Cerebellar nuclear complex (tissue), 1 donor: ENCODE results near the gene PFN3.
A peak's percentile ranks its signal among the peaks of the same experiment; 100 is the strongest.
"Not testable (repeated sequence)": the region's sequence is repeated elsewhere in the genome, so short reads cannot be mapped to it uniquely, and the experiment has no call there.

Source experiments
- DNase-seq, 2 experiments: peaks; one replicate each; lab custom pipeline; 2025; lab: John Stamatoyannopoulos, UW

The PFN3 gene

DNA sequence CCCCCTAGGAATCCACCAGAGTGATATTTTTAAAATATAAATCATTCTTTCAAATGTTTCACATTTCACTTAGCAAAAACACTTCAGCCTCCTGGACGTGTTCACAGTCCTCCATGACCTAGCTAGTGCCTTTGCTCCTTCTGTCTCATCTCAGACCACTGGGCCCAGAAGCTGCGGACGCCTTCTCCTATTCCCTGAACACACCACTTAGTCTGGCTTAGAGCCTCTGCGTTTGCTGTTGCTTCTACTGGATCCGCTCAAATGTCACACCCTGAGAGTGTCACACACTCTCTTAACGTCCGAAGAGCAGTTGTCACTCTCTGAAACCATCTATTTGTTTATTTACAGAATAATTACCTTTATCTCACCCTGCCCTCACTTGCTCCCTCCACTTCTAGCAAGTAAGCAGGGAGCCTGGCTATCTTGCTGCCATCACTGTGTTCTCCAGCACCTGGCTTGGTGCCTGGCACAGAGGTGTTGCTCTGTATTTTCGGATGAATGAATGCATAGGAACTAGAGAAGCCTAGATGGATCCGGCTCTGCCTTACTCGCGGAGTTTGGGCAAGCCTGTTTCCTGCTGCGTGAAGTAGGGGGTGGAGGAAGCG, 24.8 kb upstream of the PFN3 start:
- DNase-seq = no peak

DNA sequence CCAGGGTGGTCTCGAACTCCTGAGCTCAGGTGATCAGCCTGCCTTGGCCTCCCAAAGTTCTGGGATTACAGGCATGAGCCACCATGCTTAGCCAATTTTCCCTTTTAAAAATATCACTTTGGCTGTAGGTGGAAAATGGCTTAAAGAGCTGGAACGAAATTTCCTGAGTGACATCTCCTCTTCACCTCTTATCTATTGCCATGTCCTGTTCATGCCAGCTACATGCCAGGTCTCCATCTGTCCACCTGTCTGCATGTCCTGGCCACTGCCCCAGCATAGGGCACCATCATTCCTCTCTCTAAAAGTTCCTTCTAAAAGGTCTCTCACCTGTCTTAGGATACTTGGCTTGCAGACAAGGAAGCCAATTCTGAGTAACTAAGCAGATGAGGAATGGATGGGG, 23.2 kb upstream of the PFN3 start:
- peak in 1 of 2 experiments; percentile 8 for DNase-seq

DNA sequence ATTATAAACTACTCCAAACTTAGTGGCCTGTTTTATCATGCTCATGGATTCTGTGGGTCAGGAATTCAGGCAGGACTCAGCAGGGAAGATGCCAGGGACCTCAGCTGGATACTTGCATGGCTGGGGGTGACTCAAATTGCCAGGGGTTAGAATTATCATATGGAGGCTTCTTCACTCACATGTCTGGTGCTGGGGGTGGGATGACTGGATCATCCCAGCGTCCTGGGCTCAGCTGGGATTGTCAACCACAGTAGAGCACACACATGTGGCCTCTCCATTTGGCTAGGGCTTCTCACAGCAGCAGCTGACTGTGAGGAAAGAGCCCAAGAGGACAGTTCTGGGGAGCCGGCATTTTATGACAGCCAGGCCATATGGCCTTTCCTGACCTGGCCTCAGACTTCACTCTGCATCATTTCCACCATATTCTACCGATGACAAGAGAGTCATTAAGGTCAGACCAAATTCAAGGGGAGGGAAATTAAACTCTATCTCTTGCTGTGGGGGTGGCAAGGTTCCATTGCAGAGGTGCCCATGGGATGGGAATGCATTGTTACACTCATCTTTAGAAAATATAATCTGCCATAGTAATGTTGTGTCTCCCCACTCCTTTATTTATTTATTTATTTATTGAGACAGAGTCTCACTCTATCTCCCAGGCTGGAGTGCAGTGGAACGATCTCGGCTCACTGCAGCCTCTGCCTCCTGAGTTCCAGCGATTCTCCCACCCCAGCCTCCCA, 20.8 kb upstream of the PFN3 start:
- DNase-seq = no peak

DNA sequence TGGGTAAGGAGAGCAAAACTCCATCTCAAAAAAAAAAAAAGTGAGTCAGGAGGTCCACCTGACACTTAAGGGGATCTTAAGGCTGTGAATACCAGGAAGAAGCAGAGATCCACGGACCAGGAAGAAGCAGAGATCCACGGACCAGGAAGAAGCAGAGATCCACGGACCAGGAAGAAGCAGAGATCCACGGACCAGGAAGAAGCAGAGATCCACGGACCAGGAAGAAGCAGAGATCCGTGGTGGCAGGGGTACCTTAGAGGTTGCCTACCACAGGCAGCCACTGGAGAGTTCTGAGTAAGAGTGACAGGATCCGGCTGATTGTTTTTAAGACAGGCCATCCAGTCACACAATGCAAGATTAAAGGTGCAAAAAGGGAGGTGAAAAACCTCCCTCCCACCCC, 20.0 kb upstream of the PFN3 start:
- not testable (repeated sequence) for DNase-seq

DNA sequence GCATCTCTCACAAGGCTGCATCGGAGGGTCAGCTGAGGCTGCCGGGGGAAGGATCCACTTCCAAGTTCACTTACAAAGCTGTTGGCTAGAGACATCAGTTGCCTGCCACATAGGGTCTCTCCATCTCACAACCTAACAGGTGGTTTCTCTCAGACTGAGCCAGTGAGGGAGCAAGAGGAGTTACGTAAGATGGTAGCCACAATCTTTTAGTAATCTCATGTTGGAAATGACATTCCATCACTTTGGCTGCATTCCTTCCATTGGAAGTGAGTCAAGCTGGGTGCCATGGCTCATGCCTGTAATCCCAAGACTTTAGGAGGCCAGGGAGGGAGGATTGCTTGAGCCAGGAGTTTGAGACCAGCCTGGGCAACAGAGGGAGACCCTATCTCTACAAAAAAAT, 18.6 kb upstream of the PFN3 start:
- DNase-seq = no peak

DNA sequence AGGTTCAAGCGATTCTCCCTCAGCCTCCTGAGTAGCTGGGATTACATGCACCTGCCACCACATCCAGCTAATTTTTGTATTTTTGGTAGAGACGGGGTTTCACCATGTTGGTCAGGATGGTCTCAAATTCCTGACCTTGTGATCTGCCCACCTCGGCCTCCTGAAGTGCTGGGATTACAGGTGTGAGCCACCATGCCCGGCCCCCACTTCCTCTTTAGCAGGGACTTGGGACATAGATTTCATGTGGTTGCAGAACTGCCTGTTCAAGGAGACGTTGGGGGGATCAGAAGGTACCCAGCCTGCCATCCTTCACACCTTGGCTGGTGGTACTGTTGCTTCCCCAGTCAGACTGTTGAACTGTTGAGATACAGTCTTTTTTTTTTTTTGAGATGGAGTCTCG, 16.6 kb upstream of the PFN3 start:
- DNase-seq = not testable (repeated sequence)

DNA sequence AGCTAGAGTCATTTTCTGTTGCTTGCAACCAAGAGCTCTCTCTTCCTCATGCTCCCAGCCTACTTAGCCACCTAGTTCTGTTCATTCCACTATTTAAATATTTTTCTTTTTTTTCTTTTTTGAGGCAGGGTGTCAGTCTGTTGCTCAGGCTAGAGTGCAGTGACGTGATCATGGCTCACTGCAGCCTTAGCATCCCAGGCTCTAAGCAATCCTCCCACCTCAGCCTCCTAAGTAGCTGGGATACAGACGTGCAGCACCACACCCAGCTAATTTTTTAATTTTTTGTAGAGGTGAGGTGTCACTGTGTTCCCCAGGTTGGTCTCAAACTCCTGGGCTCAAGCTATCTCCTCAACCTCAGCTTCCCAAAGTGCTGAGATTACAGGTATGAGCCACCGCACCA, 14.0 kb upstream of the PFN3 start:
- no peak for DNase-seq

DNA sequence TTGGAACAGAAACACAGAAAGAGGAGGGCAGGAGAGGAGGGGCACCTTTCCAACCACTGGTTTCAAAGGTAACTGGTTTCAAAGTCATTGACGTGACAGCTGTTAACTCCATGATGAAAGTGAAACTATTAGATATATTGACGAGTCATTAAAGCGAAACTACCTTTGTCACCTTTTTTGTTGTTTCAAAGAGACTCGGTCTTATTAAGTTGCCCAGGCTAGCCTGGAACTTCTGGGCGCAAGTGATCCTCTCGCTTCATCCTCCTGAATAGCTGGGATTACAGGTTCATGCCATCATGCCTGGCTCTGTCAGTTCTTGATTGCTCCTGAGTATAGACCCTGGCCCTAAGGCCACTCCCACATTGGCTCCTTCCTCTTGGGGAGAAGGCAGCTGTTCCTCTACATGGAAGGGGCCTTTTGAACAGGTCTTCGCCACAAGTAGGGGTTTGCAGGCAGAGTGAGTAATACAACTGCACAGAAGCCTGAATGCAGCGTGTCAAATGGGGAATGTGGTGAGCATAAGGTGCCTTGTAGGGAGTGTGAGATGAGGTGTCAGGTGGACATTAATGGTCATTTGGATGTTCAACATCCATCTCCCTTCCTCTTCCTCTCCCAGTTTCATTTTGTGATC, 12.3 kb upstream of the PFN3 start:
- DNase-seq = no peak

DNA sequence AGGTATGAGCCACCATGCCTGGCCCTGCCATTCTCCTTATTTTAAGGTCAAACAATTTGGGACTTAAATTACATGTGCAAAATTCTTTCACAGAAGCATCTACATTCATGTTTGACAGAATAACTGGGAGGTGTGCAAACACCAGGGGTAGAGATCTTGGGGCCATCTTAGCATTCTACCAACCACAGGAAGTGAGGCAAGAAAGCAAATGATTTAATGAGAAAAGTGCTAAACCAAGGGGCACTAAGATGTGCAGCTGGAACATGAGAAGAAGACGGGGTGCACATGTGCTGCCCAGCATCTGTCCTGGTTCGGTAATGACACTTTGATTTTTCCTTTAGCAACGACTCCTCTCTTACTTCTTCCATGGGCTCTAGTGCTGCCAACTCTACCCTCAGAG, 10.1 kb upstream of the PFN3 start:
- no peak for DNase-seq

DNA sequence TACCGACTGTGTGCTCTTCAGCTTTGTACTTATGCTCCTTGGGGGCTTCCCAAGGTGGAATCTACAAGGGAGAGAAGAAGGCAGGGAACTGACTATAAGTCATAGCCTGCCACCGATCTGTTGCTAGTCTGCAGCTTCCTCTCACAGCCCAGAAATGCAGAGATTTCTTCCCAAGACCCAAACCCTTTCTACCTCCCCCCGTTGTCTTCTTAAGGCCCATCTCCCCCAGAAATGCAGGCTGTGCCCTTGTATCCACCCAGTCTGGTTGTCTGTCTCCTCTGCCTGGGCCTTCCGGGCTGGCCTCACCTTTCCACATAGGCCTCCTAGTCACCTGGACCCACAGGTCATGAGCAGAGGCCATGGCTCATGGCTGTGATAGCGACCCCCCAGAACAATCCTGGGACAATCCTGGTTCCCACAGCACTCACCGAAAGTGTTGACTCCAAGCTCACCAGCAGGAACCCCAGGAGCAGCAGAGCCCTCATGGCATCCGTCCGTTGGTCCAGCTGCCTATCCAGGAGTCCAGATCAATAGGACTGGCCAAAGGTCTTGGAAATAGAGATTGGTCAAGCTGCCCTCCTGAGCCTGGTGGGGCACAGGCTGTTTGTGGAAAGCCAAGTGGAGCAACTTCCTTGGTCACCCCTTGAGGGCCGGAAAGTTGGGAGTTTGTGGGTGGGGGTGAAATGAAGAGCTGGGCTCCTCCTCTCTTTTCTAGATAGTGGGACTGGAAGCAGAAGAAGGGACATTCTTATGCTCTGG, 8.8 kb upstream of the PFN3 start, which contains the start of gene F12:
Gene F12 (minus strand): TSS at position 522 of the 759 bp plus-strand sequence. CDS start 37 bp downstream, at position 485.
- no peak for DNase-seq

DNA sequence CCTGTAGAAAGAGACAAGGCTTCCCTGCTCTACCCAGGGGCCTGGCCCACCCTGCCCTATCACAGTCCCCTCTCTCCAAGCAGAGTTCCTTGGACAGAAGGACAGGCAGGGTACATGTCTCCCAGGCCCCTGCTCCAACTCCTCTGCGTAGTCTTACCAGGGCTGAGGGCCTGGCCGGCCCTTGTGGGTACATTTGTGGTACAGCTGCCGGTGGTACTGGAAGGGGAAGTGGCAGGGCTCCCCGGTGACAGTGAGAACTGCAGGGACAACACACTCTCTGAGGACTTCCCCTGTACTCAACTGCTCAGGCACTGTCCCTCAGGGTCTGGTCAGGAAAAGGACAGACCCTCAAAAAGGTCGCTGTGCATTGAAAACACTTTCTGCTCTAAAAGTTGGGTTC, 5.3 kb upstream of the PFN3 start:
- no peak for DNase-seq

DNA sequence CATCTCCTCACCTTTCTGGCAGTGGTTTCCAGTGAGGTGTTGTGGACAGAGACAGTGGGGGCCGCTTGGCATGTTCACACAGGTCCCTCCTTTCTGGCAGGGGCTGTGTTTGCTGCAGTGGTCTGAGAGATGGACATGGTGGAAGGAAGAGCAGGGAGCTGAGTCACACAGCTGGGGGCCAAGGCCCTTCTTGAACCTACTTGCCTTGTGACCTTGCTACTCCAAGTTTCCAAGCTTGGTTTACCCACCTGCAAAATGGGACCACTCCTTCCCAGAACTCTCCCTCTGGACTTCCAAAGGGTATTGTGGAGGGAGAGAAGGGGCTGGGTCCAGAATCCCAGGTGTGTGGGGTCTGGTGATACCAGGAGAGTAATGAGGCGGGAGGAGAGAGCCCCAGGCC, 4.9 kb upstream of the PFN3 start:
- no peak for DNase-seq

DNA sequence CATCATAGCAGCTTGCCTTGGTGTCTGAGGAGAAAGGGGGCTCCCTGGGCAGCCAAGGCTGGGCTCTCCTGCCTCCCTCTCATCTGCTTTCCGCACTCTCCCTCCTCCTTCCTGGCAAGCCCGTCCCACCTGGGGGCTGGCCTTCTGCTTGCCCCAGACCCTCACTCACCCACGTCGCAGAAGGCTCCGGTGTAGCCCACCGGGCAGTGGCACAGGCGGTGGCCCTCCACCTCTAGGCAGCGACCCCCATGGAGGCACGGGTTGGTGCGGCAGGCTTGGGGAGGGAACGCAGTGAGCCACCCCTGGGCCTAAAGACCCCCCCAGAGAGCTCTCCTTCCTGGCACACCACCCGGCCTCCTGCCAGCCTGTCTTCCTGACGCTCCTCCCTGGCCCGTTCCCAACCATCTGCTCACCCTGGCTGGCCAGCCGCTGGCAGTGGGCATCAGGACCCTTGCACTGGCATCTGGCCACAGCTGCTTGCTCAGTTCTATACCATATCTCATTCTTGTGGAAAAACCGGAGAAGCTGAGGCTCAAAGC, 4.2 kb upstream of the PFN3 start:
- DNase-seq = no peak

DNA sequence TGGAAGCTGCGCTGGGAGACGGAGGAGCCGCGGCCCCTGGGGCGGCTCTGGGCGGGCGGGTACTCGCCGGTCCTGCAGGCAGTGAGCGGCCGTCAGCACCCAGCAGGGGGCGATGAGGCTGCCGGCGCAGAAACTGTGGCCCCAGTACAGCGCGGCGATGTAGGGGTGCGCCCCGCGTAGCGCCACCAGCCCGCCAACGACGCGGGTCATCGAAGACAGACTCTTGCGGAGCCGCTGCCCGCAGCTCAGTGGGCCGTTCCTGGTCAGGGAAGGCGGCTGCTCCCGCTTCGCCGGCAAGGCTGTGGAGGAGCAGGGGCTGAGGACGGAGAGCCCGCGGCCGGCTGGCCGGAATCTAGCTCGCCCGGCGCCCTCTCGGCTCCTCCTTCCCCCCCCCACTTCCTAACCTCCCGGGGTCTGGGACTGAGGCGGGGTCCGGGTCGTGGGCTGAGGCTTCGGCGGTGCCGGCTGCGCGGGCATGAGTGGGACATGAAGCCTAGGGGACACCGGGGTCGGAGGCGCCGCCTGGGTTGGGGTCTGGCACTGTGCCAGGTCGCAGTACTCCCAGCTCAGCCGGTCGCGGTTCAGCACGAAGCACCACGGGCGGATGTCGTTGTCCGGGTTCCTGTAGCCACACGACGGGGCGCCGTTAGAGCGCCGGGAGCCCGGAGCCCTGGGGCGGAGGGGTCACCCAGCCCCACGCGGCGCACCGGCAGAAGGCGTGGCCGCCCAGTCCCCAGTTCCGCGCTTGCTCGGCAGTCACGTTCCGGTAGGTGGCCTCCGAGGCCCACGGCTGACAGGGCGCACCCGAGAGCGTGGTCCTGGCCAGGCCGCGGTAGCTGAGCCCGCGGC, 3.6 kb upstream of the PFN3 start:
- peak in 1 of 2 experiments; percentile 6 for DNase-seq

DNA sequence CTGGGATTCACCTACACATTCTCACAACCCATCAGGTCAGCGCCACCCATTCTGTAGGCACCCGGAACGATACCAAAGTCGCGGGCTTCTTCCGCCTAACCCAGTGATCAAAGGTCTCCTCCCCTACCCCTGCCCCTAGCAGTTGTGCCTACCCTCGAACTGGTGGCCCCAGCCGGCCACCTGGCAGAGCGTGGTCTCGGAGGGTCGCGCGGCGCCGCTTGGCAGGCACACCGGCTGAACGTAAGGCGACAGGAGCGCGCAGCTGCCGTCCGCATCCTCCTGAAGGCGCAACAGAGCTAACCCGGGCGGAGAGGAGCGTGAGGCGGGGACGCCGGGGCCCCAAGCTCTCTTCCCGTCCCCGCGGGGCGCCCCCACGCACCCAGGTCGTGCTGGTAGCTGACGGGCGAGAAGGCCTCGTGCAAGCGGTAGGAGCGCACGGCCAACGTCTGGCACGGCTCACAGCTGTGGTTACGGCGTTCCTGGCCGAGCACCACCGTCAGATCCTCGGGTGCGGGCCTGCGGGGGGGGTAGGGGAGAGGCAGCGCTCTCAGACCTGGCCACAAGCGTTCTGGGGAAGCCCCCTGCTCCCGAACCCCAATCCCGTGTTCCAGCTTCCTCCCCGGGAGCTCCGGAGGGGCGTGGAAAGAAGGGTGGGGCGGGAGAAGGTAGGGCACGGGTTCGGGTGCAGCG, 2.8 kb upstream of the PFN3 start:
- DNase-seq = no peak

DNA sequence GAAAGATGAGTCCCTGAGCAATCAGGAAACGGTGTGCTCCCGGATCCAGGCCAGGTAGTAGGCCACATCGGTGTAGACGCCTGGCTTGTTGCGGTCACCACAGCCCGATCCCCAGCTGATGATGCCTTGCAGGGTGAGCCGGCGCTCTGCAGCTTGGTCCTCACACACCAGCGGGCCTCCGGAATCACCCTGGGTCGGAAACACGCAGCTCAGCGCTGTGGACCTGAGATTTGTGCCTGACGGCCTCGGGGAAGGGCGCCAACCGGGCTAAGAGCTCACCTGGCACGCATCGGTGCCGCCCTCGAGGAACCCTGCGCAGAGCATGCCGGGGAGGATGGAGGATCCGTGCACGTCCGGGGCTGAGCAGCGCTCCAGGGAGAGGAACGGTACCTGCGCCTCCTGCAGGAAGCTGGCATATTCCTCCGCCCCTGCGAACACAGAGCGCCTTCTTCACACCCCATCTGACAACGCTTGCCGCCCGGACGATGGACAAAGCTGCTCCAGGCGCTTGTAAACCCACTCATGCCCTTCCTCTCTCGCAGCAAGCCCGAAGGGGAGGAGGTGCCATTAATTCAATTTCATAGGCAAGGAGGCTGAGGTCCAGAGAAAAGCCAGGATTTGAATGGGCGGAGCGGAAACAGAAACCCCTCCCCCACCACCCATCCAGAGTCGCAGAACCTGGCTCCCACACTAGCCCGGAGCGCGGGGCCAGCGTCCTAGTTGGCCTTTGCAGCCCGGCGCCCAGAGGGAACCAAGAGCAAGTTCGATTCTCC, 2.0 kb upstream of the PFN3 start:
- no peak for DNase-seq

DNA sequence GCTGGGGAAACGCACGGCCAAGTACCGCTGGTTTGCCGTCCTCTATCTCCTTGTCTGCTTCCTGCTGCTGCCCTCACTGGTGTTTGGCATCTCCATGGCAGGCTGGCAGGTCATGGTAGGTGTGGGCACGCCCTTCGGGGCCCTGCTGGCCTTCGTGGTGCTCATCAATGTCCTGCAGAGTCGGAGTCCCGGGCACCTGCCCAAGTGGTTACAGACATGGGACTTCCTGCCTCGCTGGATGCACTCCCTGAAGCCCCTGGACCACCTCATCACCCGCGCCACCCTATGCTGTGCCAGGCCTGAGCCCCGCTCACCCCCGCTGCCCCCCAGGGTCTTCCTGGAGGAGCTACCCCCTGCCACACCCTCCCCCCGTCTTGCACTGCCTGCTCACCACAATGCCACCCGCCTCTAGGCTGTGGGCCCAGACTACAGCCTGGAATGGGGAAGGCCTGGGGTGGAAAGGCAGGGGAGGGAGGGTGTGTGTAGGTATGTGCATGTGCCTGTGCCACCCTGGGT, 2.5 kb downstream of the PFN3 start:
- no peak for DNase-seq

DNA sequence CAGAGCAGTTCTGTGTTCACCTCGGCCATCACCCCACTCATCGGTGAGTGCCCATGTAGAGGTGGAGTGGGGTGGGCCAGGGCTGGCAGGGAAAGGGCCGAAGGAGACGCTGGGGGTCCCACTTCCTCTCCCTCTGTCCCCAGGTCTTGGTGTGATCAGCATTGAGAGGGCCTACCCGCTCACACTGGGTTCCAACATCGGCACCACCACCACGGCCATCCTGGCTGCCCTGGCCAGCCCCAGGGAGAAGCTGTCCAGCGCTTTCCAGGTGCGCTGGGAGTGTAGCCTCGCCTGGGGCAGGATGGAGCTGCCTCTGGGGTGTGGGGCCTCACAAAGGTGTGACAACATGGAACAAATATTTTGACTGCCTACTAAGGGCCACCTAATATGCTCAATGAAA, 3.7 kb downstream of the PFN3 start:
- no peak for DNase-seq

DNA sequence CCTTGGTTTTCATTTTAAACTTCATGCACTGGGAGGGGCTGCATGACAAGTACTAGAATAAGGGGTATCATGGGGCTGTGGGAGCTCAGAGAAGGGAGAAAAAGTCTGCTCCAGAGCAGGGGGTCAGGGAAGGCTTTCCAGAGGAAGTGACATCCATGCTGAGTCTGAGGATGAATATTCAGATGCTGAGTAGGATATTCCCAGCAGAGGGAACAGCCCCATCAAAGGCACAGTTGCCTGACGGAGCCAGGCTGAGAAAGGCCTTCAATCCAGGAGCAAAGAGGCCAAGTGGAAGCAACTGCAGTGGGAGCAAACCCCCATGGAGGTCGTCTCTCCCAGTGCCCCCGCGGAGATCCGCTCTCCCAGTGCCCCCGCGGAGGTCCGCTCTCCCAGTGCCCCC, 4.4 kb downstream of the PFN3 start:
- DNase-seq = no peak

DNA sequence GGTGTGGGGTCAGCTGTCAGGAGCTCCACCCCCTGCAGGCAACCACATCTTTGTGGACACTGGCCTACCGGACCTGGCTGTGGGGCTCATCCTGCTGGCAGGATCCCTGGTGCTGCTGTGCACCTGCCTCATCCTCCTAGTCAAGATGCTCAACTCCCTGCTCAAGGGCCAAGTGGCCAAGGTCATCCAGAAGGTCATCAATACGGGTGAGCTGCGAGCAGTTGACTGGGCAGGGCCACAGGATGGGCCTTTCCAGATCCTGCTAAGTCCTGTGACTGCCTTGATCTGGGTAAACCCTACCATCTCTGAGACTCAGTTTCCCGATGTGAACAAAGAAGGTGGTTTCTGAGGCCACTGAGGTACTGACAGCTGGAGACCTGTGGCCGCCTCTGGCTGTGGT, 6.5 kb downstream of the PFN3 start:
- no peak for DNase-seq
